GM11168 (cell line): ENCODE data around the gene RANBP9.

Source experiments
- in situ Hi-C: fragments of 300-500 bp; cut with MboI; formaldehyde crosslinking; loops from one replicate; pipeline ENCODE4 v1.12.0; 2022; ENCODE audit warnings: low sequenced_read_pairs; ENCODE audit not compliant: unreplicated experiment

The RANBP9 gene

DNA sequence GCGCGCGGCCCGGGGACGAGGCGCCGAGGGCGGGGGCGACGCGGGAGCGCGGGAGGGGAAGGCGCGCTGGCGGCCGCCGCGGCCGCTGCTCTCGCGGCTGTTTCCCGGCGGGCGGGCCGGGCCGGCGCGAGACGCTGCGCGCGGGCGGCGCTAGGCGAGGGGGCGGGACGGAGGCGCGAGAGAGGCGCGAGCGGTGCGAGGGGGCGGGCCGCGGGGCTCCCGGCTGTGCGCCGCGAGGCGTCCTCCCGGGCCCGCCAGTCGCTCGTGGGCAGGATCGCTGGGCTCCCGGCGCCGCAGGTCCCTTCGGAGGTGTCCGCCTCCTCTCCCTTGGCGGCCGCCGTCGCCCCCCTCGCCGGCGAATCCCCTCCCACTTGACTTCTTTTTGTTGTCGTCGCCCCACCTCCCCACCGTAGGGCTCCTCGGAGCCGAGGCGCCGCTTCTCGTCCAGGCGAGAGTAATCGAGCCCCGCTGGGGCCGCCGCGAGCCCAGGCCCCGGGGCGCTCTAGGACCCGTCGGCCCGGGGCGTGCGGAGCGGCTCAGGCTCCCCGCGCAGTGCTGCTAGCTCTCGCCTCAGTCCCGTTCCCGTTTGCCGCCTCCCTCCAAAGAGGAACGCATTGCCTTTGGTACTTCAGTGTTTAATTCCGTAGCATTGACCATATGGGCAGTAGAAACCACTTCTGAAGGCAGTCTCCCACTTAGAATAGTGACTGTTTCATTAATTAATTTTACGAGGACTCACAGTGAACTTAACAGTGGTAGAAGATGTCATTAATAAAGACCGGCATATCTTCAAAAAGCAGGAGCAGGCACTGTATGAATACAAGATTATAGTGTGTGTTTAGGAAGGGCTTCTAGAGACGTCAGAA, at the start of gene RANBP9:
Gene RANBP9 (minus strand): TSS at position 103 of the 866 bp plus-strand sequence. CDS start 330 bp downstream, outside the sequence.
- in situ Hi-C loops = no loop called here

DNA sequence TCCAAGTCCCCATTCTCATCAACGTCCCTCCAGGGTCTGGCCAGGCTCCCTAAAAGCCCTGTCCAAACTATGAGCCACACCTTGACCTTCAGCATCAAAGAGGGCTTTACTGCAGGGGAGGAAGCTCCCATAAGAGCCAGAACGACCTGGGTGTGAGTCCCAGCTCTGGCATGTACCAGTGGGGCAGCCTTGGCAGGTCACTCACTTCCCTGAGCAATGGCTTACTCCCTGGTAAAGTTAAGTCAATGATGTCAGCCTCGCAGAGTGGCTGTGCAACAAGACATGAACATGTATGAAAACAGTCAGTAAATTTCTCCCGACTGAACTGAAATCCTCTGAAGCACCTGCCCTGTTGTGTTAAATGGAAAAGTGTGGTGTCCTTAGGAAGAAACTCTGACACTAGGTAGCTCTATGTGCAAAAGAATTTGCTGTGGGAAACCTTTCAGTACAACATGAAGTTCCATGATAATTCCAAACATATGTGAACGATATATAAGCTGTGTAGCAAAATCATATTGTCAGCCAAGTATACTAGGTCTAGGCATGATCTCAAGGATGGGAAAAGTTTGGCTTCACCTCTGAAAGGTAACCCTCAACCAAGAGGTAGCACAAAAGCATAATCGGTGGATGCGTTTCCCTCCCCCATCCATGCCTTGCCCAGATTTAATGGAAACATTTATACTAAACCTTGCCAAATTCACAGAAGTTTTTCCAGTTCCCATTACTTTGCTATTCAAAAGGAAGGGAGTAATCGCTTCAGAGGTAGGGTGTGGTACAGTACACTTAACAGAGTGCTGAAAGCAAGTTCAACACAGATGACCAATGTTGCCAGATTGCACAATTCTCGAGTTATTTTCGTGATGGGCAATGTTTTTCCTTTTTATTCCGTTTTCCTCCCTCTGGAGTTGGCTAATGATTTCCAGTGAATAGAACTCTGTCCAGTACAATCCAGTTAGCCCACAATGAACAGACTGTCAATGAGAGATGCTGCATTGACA, 49.0 kb upstream of the RANBP9 start:
- in situ Hi-C loops = no loop called here

DNA sequence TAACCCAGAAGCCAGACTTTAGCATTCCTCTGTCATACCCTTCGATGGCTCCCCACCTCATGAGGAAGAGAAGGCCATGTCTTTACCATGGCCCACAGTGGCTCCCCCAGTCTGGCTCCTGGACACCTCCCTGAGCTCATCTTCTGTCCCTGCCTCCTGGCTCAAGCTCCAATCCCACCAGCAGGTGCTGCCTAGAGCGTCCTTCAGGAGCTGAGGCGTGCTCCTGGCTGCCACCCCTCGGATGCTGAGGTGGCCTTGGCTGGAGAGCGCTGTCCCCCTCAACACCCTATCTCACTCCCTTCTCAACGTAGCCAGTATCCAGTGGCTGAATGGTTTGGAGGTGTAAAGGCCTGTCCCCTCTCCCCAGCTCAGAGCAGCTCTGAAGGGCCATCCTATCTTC, 47.4 kb upstream of the RANBP9 start:
- in situ Hi-C loops = no loop called here

DNA sequence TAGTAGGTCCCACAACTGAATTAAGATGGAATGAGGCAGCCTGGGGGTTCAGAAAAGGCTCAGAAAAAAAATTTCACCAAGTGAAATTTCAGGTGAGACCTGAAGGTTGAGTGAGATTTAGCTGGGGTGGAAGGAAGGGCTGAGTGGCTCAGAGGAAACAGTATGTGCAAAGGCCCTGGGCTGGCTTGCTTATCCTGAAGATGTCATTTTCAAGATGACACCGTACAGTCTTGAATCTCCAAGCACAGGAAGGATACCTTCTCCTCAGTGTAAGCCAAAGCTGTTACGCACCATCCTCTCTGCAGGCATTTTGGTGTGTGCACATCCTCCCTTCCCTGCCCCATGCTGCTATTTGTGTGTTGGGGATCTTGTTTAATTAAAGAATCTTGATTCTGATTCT, 43.0 kb upstream of the RANBP9 start:
- in situ Hi-C loops = no loop called here

DNA sequence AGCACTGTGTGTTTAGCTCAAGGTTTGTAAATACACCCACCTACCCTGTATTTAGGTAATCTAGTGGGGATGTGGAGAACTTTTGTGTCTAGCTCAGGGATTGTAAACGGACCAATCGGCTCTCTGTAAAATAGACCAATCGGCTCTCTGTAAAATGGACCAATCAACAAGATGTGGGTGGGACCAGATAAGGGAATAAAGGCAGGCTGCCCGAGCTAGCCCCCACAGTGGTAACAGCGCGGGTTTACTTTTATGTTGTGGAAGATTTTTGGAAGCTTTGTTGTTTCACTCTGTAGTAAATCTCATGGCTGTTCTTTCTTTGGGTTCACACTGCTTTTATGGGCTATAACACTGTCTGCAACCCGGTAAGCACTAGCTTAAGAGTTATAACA, 32.1 kb upstream of the RANBP9 start:
- in situ Hi-C loops = no loop called here

DNA sequence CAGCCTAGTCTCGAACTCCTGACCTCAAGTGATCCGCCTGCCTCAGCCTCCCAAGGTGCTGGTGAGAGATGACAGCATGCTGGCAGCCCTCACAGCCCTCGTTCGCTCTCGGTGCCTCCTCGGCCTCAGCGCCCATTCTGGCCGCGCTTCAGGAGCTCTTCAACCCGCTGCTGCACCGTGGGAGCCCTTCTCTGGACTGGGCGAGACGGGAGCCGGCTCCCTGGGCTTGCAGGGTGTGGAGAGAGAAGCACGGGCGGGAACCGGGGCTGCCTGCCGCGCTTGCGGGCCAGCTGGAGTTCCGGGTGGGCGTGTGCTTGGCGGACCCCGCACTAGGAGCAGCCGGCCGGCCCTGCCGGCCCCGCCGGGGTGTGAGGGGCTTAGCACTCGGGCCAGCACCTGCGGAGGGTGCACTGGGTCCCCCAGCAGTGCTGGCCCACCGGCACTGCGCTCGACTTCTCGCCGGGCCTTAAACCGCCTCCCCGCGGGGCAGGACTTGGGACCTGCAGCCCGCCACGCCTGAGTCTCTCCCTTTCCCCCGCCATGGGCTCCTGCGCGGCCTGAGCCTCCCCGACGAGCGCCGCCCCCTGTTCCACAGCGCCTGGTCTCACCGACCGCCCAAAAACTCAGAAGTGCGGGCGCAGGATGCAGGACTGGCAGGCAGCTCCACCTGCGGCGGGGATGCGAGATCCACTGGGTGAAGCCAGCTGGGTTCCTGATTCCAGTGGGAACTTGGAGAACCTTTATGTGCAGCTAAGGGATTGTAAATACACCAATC, 31.5 kb upstream of the RANBP9 start:
- in situ Hi-C loops = no loop called here

DNA sequence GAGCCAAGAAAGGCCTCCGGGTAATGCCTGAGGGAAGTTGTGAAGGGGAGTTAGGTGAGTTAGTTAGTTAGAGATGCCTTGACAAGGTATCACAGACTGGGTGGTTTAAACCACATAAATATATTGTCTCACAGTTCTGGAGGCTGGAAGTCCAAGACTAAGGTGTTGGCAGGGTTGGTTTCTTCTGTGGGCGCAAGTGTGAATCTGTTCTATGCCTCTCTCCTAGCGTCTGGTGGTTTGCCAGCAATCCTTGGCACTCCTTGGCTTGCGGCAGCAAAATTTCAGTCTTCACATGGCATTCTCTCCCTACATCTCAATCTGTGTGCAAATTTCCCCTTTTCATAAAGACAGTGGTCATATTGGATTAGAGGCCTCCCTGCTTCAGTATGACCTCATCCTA, 29.7 kb upstream of the RANBP9 start:
- in situ Hi-C loops = no loop called here

DNA sequence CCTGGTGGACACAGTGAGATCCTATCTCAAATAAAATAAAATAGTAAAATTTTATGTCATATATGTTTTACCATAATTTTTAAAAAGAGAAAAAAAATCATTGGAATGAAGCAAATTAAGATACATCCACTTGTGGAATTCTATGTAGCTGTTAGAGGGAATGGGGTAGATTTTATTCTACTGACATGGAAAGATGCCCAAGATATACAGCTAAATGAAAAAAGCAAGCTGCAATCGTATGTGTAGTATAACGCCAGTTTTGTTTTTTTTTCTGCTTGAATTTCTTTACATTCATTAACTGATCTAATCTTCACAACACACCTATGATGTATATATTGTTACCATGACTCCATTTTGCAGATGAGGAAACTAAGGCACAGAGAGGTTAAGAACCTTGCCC, 23.4 kb upstream of the RANBP9 start:
- in situ Hi-C loops = no loop called here

DNA sequence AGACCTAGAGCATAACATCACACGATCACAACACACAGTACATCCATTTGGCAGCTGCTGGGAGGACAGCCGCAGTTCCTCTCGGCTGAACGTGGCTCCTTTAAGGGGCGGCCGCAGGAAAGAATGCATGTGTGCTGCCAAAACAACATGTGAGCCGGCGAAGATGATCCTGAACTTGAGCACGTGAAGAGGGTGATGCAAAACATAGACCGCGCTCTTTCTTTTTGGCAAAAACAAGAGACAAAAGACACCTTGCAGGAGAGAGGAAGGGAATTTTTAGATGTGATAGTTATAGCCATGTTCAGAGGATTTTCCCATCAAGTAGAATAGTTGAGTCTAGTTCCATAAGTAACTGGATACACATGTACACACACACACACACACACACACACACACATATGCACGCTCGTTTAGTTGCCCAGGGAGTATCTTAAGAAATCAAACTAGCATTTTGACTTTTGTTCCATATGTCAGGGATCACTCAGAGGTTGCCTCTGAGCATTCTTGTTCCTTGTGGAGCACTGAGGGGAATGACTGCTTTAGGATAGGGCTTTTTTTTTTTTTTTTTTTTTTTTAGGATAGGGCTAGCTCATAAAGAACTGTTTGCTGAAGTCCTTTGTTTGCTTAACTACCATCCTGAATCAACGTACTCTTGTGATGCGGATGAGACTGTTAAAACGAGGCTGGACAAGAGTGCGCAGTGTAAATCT, 21.7 kb upstream of the RANBP9 start:
- in situ Hi-C loops = no loop called here

DNA sequence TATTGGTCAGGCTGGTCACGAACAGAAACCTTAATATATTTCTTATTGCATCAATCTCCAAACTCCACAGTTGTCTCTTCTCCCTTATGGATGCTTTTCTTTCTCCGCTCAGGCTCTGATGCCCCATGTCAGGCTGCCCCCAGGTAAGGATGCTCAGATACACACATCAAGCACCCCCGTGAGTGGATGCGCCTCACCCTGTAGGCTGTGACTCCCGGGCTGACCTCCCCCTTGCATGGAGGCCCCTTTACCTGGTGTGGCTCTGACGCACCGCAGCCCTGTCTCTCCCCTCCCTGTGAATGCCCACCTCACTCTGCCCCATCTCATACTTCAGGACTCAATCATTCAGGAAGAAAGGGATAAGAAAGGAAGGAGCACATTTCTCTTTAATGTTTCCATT, 19.1 kb upstream of the RANBP9 start:
- in situ Hi-C loops = no loop called here

DNA sequence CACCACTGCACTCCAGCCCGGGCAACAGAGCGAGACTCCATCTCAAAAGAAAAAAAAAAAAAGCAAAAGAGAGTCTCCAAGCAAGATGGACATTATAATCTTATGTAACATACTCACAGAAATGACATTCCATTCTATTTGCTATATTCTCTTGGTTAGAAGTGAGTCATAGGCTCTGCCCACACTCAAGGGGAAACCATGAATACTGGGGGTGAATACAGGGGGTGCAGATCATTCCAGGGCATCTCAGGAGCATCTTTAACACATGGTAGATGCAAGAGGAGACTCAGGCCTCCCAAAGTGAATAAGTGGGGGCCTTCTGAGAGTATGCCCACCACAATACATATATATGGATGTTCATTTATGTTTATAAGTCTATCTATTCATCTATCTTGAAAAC, 18.3 kb upstream of the RANBP9 start:
- in situ Hi-C loops = no loop called here

DNA sequence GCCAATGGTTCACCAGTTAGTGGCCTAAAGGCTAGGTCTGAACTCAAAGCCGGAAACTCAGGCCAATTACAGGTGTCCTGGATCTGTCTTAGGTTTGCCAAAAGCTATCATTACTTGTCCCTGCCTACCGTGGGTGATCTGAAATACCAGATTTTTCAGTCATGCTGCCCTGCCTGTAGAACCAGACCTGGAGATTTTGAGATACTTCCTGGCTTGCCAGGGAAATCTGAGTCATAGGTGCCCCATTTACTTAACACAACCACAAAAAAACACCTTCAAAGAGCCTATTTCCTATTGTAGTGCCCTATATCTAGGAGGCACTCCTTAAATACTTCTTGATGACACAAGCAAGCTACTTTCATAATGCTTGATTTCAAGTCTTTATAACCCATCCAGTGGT, 13.9 kb upstream of the RANBP9 start:
- in situ Hi-C loops = no loop called here

DNA sequence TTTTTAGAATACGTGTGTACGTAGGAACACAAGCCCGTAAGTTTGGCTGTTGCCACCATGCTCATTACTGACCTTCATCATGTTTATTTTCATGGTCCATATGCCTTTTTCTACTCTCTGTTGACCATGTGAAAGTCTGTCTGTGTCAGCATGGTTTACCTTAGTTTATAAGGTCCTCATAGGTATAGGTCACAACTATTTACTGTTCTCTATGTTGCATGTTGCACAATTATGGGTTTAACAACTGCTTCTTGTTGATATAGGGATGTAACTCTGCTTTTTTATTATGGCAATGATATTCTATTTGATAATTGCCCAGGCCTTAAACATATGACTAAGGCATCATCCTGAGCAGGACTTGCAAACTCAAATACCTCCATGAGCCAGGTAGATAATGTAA, 13.4 kb upstream of the RANBP9 start:
- in situ Hi-C loops = no loop called here

DNA sequence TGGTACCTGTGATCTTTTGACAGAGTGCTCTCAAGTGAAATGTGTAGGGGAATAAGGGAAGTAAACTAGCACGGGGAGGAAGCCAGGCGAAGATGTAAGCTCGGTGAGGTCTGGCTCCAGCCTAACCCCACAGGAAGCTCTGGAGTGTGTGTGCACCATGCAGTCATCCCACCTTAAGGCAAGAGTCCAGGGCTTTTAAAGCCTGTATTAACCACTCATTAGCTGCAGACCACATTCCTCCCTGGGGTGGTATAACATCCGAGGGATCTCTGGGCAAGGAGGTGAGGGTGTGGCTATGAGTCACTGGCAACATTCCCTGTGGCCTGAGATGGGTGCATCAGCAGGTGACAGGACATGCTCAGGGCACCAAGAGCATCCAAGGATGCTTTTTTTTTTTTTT, 12.5 kb upstream of the RANBP9 start:
- in situ Hi-C loops = no loop called here

DNA sequence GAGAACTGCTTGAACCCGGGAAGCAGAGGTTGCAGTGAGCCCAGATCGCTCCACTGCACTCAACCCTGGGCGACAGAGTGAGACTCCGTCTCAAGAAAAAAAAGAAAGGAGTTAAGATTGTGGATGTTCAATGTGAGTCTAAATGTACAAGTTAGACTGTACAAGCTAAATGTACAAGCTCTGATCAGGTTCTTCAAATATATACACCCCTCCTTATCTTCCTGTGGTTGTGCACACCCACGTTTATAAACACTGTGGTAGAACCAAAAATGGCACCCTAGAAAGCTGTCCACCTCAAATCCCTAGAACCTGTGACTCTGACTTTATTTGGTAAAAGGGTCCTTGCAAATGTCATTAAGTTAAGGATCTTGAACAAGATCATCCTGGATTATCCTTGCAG, 11.2 kb upstream of the RANBP9 start:
- in situ Hi-C loops = no loop called here

DNA sequence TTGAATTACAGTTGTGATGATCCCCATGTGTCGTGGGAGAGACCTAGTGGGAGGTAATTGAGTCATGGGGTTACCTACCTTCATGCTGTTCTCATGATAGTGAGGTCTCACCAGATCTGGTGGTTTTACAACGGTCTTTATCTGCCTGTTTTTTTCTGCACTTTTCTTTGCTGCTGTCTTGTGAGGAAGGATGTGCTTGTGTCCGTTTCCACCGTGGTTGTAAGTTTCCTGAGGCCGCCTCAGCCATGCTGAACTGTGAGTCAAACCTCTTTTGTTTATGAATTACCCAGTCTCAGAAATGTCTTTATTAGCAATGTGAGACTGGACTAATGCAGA, 6.5 kb upstream of the RANBP9 start:
- in situ Hi-C loops = no loop called here

DNA sequence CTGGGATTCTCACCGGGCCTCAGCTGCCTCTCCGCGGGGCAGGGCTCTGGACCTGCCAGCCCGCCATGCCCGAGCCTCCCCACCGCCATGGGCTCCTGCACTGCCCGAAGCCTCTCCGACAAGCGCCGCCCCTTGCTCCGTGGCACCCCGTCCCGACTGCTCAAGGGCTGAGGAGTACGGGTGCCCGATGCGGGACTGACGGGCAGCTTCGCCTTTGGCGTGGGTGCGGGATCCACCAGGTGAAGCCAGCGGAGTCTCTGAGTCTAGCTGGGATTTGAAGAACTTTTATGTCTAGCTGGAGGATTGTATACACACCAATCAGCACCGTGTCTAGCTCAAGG, 5.3 kb upstream of the RANBP9 start:
- in situ Hi-C loops = no loop called here

DNA sequence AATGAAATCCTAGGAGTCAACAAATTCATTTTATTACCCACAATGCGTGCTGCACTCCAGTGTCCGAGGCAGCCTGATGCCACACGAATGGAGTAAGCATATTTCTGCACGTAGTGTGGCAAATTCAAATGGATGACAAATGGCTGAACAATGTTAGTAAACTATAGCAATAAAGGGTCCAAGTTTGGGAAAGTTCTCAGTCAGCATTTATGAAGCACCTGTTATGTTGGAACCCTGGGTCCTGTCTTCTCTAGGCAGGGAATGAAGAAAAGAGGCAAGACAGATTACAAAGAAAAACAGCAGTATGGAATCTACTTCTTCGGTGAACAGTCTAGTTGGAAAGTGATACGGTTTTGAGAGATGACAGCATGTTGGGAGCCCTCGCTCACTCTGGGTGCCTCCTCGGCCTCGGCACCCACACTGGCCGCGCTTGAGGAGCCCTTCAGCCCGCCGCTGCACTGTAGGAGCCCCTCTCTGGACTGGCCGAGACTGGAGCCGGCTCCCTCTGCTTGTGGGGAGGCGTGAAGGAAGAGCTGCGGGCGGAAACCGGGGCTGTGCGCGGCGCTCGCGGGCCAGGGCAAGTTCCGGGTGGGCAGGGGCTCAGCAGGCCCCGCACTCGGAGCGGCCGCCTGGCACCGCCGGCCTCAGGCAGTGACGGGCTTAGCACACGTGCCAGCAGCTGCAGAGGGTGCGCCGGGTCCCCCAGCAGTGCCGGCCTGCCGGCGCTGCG, 4.8 kb upstream of the RANBP9 start:
- in situ Hi-C loops = no loop called here

DNA sequence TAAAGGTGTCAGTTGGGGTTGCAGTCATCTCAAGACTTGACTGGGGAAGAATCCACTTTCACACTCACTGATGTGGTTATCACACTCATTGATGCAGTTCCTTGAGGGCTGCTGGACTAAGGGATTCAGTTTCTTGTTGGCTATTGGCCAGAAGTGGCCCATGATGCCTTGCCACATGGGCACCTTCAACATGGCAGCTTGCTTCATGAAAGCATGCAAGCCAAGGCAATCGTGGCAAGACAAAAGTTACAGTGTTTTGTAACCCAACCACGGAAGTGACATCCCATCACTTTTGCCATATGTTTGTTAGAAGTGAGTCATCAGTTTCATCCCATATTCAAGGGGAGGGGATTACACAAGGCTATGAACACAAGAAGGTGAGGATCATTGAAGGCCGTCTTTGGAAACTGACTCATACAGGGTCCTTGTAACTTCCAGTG, 3.8 kb upstream of the RANBP9 start:
- in situ Hi-C loops = no loop called here

DNA sequence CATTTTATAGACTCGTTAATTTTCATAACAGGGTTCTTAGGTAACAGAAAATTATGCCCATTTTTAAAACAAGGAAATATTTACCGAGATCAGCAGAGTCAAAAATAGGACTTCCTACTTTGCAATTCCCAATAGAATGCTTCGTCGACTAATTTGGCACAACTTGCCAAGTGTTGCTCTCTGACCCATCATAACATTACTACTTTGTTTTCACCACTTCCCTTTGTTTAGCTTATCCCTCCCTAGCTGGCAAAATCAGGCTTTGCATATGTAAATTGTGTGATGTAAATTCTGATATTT, 914 bp upstream of the RANBP9 start:
- in situ Hi-C loops = no loop called here
